ENCODE results near the gene ALDH5A1. TPM values are rescaled to one million over a fixed set of nuclear protein-coding genes. Genes with fewer than 3 reads are reported as not detected.

ALDH5A1 gene
- total and polyA plus RNA-seq, 10 of the 15 experiments (the other 5 are each of a cell fraction or from before 2014, with no cell fraction given), result 2.6 to 13.8 (median 9.3) TPM

DNA sequence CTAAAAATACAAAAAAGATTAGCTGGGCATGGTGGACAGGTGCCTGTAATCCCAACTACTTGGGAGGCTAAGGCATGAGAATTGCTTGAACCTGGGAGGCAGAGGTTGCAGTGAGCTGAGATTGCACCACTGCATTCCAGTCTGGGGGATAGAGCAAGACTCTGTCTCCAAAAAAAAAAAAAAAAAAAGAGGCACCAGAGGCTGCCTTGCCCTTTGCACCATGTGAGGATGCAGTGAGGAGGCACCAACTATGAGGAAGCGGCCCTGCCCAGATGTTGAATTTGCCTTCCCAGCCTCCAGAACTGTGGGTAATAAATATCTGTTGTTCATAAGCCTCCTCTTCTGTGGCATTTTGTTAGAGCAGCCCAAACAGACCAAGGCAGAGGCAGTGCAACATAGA is 54.4 kb downstream of the ALDH5A1 start:
- ChIA-PET POLR2A (no interaction called here), RAD21 (ENCODE audit: unreplicated experiment) (no interaction called here), SMC1A (ENCODE audit: uncharacterized antibody, unreplicated experiment) (no interaction called here), CTCF (interaction anchor here (1.0 kb wide), 1 partner anchor 32 kb away, joined by 3 read pairs; no protein-coding TSS in a partner anchor)
- 0 out of 2 replicates have a peak, but pooled peaks cover 3% of the 10 kb centered on the region for H3K4me1 ChIP-seq (ENCODE audit: control insufficient read depth, insufficient read depth, low read length)
- no peak for FAIRE-seq
- BruUV-seq (replicated peaks), result no TSS peak
- H3K4me3 ChIP-seq, result no peak overlapping the region
- H4K20me1 ChIP-seq (ENCODE audit: control insufficient read depth, insufficient read depth), result no peaks in the 10 kb centered on the region
- H3K36me3 ChIP-seq (ENCODE audit: control insufficient read depth in 2 of 2, insufficient read depth in 2 of 2, low read length in 1 of 2), result no peaks in the 10 kb centered on the region
- no peak overlapping the region for H2AFZ ChIP-seq (ENCODE audit: control insufficient read depth, low read depth, low read length)
- intact Hi-C loops (cut with micrococcal nuclease; ENCODE audit: unreplicated experiment) (no loop called here), in situ Hi-C loops (cut with MboI) (no loop called here)
- H3K9ac ChIP-seq (ENCODE audit: control insufficient read depth, insufficient read depth, low read length), result no peak overlapping the region
- ATAC-seq, result no peak
- TF ChIP-seq SMC3 (IDR thresholded peaks at IDR 0.05; ENCODE audit: borderline replicate concordance, low read length) (no peak), FOS (IDR thresholded peaks at IDR 0.05; ENCODE audit: borderline replicate concordance, extremely low read depth, insufficient read length) (no peak), STAT1 (conservative IDR thresholded peaks at IDR 0.05) (no peak), EP300 (IDR thresholded peaks at IDR 0.05; ENCODE audit: borderline replicate concordance in 1 of 2, control insufficient read depth in 1 of 2, low read depth in 2 of 2, low read length in 2 of 2) (no peak), NFYB (IDR thresholded peaks at IDR 0.05; ENCODE audit: insufficient read depth, low read depth, low read length) (no peak), JUND (IDR thresholded peaks at IDR 0.05; ENCODE audit: low read depth, low read length) (no peak), BRCA1 (IDR thresholded peaks at IDR 0.05; ENCODE audit: low read depth, low read length) (no peak), IRF4 (IDR thresholded peaks at IDR 0.05; ENCODE audit: low read depth, low read length) (no peak), RBBP5 (conservative IDR thresholded peaks at IDR 0.05) (no peak), FOXK2 (IDR thresholded peaks at IDR 0.05) (no peak), HDAC6 (IDR thresholded peaks at IDR 0.05; ENCODE audit: unreplicated experiment) (no peak)
- TF ChIP-seq, protein P1, sequence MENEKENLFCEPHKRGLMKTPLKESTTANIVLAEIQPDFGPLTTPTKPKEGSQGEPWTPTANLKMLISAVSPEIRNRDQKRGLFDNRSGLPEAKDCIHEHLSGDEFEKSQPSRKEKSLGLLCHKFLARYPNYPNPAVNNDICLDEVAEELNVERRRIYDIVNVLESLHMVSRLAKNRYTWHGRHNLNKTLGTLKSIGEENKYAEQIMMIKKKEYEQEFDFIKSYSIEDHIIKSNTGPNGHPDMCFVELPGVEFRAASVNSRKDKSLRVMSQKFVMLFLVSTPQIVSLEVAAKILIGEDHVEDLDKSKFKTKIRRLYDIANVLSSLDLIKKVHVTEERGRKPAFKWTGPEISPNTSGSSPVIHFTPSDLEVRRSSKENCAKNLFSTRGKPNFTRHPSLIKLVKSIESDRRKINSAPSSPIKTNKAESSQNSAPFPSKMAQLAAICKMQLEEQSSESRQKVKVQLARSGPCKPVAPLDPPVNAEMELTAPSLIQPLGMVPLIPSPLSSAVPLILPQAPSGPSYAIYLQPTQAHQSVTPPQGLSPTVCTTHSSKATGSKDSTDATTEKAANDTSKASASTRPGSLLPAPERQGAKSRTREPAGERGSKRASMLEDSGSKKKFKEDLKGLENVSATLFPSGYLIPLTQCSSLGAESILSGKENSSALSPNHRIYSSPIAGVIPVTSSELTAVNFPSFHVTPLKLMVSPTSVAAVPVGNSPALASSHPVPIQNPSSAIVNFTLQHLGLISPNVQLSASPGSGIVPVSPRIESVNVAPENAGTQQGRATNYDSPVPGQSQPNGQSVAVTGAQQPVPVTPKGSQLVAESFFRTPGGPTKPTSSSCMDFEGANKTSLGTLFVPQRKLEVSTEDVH (IDR thresholded peaks at IDR 0.05; ENCODE audit: low read depth, partially characterized antibody), result no peak
- TF ChIP-seq, protein P2, sequence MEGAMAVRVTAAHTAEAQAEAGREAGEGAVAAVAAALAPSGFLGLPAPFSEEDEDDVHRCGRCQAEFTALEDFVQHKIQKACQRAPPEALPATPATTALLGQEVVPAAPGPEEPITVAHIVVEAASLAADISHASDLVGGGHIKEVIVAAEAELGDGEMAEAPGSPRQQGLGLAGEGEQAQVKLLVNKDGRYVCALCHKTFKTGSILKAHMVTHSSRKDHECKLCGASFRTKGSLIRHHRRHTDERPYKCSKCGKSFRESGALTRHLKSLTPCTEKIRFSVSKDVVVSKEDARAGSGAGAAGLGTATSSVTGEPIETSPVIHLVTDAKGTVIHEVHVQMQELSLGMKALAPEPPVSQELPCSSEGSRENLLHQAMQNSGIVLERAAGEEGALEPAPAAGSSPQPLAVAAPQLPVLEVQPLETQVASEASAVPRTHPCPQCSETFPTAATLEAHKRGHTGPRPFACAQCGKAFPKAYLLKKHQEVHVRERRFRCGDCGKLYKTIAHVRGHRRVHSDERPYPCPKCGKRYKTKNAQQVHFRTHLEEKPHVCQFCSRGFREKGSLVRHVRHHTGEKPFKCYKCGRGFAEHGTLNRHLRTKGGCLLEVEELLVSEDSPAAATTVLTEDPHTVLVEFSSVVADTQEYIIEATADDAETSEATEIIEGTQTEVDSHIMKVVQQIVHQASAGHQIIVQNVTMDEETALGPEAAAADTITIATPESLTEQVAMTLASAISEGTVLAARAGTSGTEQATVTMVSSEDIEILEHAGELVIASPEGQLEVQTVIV (IDR thresholded peaks at IDR 0.05; ENCODE audit: borderline replicate concordance, partially characterized antibody), result no peak
- TF ChIP-seq, protein P3, sequence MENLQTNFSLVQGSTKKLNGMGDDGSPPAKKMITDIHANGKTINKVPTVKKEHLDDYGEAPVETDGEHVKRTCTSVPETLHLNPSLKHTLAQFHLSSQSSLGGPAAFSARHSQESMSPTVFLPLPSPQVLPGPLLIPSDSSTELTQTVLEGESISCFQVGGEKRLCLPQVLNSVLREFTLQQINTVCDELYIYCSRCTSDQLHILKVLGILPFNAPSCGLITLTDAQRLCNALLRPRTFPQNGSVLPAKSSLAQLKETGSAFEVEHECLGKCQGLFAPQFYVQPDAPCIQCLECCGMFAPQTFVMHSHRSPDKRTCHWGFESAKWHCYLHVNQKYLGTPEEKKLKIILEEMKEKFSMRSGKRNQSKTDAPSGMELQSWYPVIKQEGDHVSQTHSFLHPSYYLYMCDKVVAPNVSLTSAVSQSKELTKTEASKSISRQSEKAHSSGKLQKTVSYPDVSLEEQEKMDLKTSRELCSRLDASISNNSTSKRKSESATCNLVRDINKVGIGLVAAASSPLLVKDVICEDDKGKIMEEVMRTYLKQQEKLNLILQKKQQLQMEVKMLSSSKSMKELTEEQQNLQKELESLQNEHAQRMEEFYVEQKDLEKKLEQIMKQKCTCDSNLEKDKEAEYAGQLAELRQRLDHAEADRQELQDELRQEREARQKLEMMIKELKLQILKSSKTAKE (IDR thresholded peaks at IDR 0.05; ENCODE audit: low read depth, poor library complexity, severe bottlenecking), result no peak
- TF ChIP-seq, protein P4, sequence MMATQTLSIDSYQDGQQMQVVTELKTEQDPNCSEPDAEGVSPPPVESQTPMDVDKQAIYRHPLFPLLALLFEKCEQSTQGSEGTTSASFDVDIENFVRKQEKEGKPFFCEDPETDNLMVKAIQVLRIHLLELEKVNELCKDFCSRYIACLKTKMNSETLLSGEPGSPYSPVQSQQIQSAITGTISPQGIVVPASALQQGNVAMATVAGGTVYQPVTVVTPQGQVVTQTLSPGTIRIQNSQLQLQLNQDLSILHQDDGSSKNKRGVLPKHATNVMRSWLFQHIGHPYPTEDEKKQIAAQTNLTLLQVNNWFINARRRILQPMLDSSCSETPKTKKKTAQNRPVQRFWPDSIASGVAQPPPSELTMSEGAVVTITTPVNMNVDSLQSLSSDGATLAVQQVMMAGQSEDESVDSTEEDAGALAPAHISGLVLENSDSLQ (IDR thresholded peaks at IDR 0.05), result no peak
- WGBS (ENCODE audit: insufficient coverage, insufficient replicate concordance, low lambda C conversion rate, missing lambda C conversion rate), result 88% methylated on average over 1 of the region's 1 CpG
- DNase-seq (ENCODE audit: low read depth, low spot score), result no peak
- no peaks in the 10 kb centered on the region for H3K9me3 ChIP-seq (replicated peaks; ENCODE audit: control insufficient read depth, insufficient read depth, low read length)
- H3K27me3 ChIP-seq (replicated peaks in 1 of 2; ENCODE audit: control insufficient read depth in 2 of 2, insufficient read depth in 2 of 2, low read length in 1 of 2), result no peaks in the 10 kb centered on the region
- no peak overlapping the region for H3K4me2 ChIP-seq (ENCODE audit: control insufficient read depth, insufficient read depth)
- no peak overlapping the region for H3K27ac ChIP-seq (ENCODE audit: control insufficient read depth, insufficient read depth)
- H3K79me2 ChIP-seq (ENCODE audit: control insufficient read depth, insufficient read depth, low read length), result no peaks in the 10 kb centered on the region
